GM12891 (cell line): ENCODE data around the gene CENPU.

Source experiments
- POLR2A ChIP-seq: IDR thresholded peaks from 2 replicates; pipeline ENCODE4 v1.6.1; 2011; ENCODE audit warnings: low read depth, low read length, control low read depth
- POLR2AphosphoS5 ChIP-seq: IDR thresholded peaks from 2 replicates; pipeline ENCODE4 v1.6.1; 2011; ENCODE audit warnings: low read depth, low read length, control low read depth

DNA sequence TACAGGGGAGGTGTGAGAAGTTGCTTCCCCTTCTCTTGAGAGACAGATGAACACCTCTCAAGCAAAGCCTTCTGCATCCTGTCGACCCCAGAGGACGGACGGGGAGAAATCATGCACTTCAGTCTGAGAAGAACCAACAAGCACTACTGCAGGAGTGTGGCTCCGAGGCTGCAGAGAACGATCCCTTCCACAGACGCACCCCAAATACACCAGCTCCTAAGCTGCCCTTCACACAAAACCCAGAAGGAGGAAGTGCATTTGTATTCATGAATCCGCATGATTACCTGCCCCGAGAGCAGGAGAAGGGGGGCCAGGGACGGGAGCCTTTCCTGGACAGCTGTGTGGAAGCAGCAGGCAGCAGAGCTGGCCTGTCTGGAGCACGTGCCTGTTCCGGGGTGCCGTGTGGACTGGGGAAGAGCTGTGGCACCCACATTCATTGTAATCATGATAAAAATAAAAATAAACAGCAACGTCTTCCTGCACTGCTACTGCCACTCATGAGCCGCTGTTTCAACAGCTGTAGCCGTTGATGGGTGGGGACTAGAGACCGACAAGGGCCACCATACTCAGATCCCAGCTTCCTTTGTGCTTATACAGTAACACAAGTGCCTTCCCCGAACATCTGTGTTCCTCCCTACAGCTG lies 49.0 kb upstream of the CENPU start:
- TF ChIP-seq POLR2A (no peak), POLR2AphosphoS5 (no peak)
